ENCODE results near the gene DACH1.

DNA sequence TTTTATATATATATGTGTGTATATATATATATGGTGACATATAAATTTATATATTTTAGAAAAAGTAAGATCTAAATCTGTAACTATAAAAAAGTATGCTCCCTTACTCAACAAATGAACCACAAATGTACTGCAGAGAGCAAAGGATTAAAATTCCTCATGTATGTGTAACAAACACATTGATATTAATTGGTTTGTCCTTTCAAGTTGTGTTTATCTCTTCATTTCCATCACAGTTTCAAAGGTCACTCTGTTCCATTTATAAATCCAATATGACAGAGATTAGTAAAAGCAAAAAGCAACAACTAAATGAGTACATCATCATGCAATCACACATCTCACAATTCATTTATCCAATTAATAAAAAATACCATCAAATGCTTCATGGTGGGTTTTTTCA, 247.9 kb downstream of the DACH1 start:
- no peak for TF ChIP-seq POLR2A (IDR thresholded peaks at IDR 0.05; ENCODE audit: low read depth, low read length)
- no peak for TF ChIP-seq POLR2AphosphoS5 (IDR thresholded peaks at IDR 0.05; ENCODE audit: low read depth, low read length)
